Gastroesophageal sphincter (tissue), 3 donors: ENCODE results near the gene ALK.

Experiments used
- EP300 ChIP-seq: sonication (generic); formaldehyde crosslinking; IDR thresholded peaks from one replicate; pipeline ENCODE4 v1.6.1; 2017; ENCODE audit warnings: antibody characterized with exemption, mild to moderate bottlenecking
- POLR2AphosphoS5 ChIP-seq: sonication (generic); formaldehyde crosslinking; IDR thresholded peaks from one replicate; pipeline ENCODE4 v1.6.1; 2017; ENCODE audit warnings: antibody characterized with exemption
- TF ChIP-seq, protein P1 (sequence below), 4 experiments: fragments of 200-600 bp in 2 of 4; fragments of 450-650 bp in 2 of 4; sonication (generic) in 1 of 4; IDR thresholded peaks; one replicate each; pipeline ENCODE4 v1.5.1; 2017 to 2019; ENCODE audit warnings: antibody characterized with exemption in 4 of 4, mild to moderate bottlenecking in 2 of 4, moderate library complexity in 2 of 4

DNA sequence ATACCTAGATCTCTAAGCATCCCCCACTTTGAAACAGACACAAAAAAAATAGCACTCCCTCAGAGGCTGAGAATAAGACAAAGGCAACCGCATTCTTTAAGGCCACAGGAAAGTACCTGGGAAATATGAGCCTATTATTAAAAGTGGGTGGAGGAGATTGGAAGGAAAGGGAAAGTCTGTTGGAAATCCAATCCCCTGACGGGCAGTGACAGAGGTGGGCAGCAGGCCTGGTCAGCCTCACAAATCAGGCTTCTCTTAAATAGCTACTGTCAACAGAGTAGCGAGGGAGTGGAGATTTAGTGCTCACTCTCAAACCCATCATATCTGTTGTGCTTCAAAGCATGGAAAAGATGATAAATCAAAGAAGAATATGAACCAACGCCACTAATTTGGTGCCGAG, 324.4 kb downstream of the ALK start:
- TF ChIP-seq, protein P1, sequence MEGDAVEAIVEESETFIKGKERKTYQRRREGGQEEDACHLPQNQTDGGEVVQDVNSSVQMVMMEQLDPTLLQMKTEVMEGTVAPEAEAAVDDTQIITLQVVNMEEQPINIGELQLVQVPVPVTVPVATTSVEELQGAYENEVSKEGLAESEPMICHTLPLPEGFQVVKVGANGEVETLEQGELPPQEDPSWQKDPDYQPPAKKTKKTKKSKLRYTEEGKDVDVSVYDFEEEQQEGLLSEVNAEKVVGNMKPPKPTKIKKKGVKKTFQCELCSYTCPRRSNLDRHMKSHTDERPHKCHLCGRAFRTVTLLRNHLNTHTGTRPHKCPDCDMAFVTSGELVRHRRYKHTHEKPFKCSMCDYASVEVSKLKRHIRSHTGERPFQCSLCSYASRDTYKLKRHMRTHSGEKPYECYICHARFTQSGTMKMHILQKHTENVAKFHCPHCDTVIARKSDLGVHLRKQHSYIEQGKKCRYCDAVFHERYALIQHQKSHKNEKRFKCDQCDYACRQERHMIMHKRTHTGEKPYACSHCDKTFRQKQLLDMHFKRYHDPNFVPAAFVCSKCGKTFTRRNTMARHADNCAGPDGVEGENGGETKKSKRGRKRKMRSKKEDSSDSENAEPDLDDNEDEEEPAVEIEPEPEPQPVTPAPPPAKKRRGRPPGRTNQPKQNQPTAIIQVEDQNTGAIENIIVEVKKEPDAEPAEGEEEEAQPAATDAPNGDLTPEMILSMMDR (IDR thresholded peaks at IDR 0.05) = no peak
- TF ChIP-seq EP300 = no peak
- no peak for TF ChIP-seq POLR2AphosphoS5
